K562 (cell line): ENCODE measurements around the gene AZU1. TPM values are rescaled to one million over a fixed set of nuclear protein-coding genes. Genes with fewer than 3 reads are reported as not detected.

Experiments
- ATAC-seq: fragments of 200-7000 bp; cut with Tn5 transposase; 3 replicates; pipeline ENCODE4 v1.9.1; 2020; ENCODE audit warnings: moderate library complexity
- BruUV-seq: library from RNA; stranded (reverse); fragments of 400-500 nt; replicated peaks from 2 replicates; lab custom pipeline; 2021; lab: Mats Ljungman, UMichigan
- CTCF ChIA-PET: fragments of 300-600 bp; formaldehyde crosslinking; extraction: SDS; loops from one replicate; lab custom pipeline; 2021; ENCODE audit warnings: low intra/inter-chr PET ratio; lab: Yijun Ruan, JAX
- POLR2A ChIA-PET: fragments of 300-600, 350-650 bp; sonication (Branson Sonifier 250); formaldehyde crosslinking; extraction: SDS; loops from one replicate; lab custom pipeline; 2021; ENCODE audit warnings: antibody characterized with exemption, inconsistent platforms; lab: Yijun Ruan, JAX
- DNase-seq, 4 experiments: peaks; one replicate each; pipeline versions ENCODE4 v3.0.0 to v3.0.0-alpha.2; 2011 to 2018; ENCODE audit warnings: low spot score in 3 of 4, mixed read lengths in 3 of 4; ENCODE audit errors: extremely low read depth in 1 of 4
- FAIRE-seq: peaks from 2 replicates; lab custom pipeline; 2011; peaks lifted over from hg19 to GRCh38; lab: Jason Lieb, UNC
- H2AFZ ChIP-seq: 2 replicates; pipeline ENCODE4 v1.6.0; 2011; ENCODE audit warnings: low read depth, low read length, control low read depth, inconsistent platforms
- H3K27ac ChIP-seq: fragments of 200-600 bp; 3 replicates; pipeline ENCODE4 v1.8.0; 2011; ENCODE audit warnings: low read depth, mild to moderate bottlenecking, control low read depth, inconsistent platforms, low read length, moderate library complexity, mixed read lengths; ENCODE audit errors: extremely low read depth
- H3K27me3 ChIP-seq, 2 experiments: fragments of 300-600 bp in 1 of 2; 2 replicates in 1 of 2; 3 replicates in 1 of 2; pipeline versions ENCODE4 v1.6.0 to v1.8.0; 2011; ENCODE audit warnings: inconsistent platforms in 2 of 2, low read length in 2 of 2, mild to moderate bottlenecking in 1 of 2, mixed read lengths in 1 of 2, moderate library complexity in 1 of 2; ENCODE audit not compliant: control insufficient read depth in 2 of 2, insufficient read depth in 2 of 2
- H3K36me3 ChIP-seq: fragments of 300-600 bp; 3 replicates; pipeline ENCODE4 v1.8.0; 2011; ENCODE audit warnings: mild to moderate bottlenecking, low read length, inconsistent platforms; ENCODE audit not compliant: control insufficient read depth, insufficient read depth
- H3K4me1 ChIP-seq, 2 experiments: fragments of 200-600 bp in 1 of 2; replicated peaks in 1 of 2; 2 replicates in 1 of 2; 3 replicates in 1 of 2; pipeline versions ENCODE4 v1.5.1 to v1.8.0; 2011; ENCODE audit warnings: inconsistent platforms in 2 of 2, low read length in 2 of 2, mild to moderate bottlenecking in 1 of 2, mixed read lengths in 1 of 2, moderate library complexity in 1 of 2; ENCODE audit not compliant: control insufficient read depth in 2 of 2, insufficient read depth in 2 of 2
- H3K4me2 ChIP-seq: 2 replicates; pipeline ENCODE4 v1.6.1; 2011; ENCODE audit warnings: low read length, control low read depth, inconsistent platforms, mixed read lengths; ENCODE audit not compliant: insufficient read depth
- H3K4me3 ChIP-seq: fragments of 200-600 bp; sonication (generic), shearing (Covaris generic); 2 replicates; pipeline ENCODE4 v1.5.1; 2016; ENCODE audit warnings: control low read depth, inconsistent platforms
- H3K79me2 ChIP-seq: fragments of 200-600 bp; 3 replicates; pipeline ENCODE4 v1.8.0; 2011; ENCODE audit warnings: low read length, inconsistent platforms; ENCODE audit not compliant: control insufficient read depth, insufficient read depth
- H3K9ac ChIP-seq, 2 experiments: 2 replicates each; pipeline versions ENCODE4 v1.6.0 to v1.6.1; 2011; ENCODE audit warnings: low read depth in 2 of 2, low read length in 2 of 2, control low read depth in 1 of 2, inconsistent platforms in 1 of 2, mild to moderate bottlenecking in 1 of 2, mixed read lengths in 1 of 2; ENCODE audit not compliant: insufficient read depth in 1 of 2
- H3K9me1 ChIP-seq: one replicate; pipeline ENCODE4 v1.6.0; 2011; ENCODE audit warnings: inconsistent platforms, mild to moderate bottlenecking, low read length, moderate library complexity; ENCODE audit not compliant: control insufficient read depth, insufficient read depth
- H3K9me3 ChIP-seq: replicated peaks from 2 replicates; pipeline ENCODE4 v1.5.1; 2011; ENCODE audit warnings: low read depth, low read length, inconsistent platforms; ENCODE audit not compliant: control insufficient read depth, insufficient read depth
- H4K20me1 ChIP-seq: replicated peaks from 2 replicates; pipeline ENCODE4 v1.6.1; 2011; ENCODE audit warnings: low read length, inconsistent platforms, mixed read lengths; ENCODE audit not compliant: control insufficient read depth, insufficient read depth
- CHD4 ChIP-seq: fragments of 200-600 bp; sonication (generic); IDR thresholded peaks from 3 replicates; pipeline ENCODE4 v1.6.1; 2012; ENCODE audit warnings: low read depth, mild to moderate bottlenecking, mixed read lengths, low read length, inconsistent platforms; ENCODE audit not compliant: insufficient read depth, insufficient replicate concordance, poor library complexity, severe bottlenecking
- FIP1L1 ChIP-seq: fragments of 200-400 bp; formaldehyde crosslinking; IDR thresholded peaks from 2 replicates; pipeline ENCODE4 v1.6.1; 2018; ENCODE audit warnings: mild to moderate bottlenecking, low read depth, low read length; ENCODE audit not compliant: poor library complexity, severe bottlenecking
- MAZ ChIP-seq, 2 experiments: fragments of 450-650 bp in 1 of 2; sonication (generic) in 1 of 2; formaldehyde crosslinking; IDR thresholded peaks in 1 of 2; conservative IDR thresholded peaks in 1 of 2; 2 replicates each; pipeline versions ENCODE4 v1.4.0 to v1.5.0; 2020; ENCODE audit warnings: mild to moderate bottlenecking in 1 of 2, missing genetic modification reagents in 1 of 2
- MEIS2 ChIP-seq: fragments of 450-650 bp; IDR thresholded peaks from 2 replicates; pipeline ENCODE4 v1.6.1; 2014; ENCODE audit warnings: mild to moderate bottlenecking; ENCODE audit not compliant: partially characterized antibody
- MYNN ChIP-seq, 2 experiments: sonication (generic); formaldehyde crosslinking in 1 of 2; IDR thresholded peaks; 2 replicates each; pipeline versions ENCODE4 v1.5.0 to v1.6.1; 2016 to 2020; ENCODE audit warnings: antibody characterized with exemption in 1 of 2, missing genetic modification reagents in 1 of 2
- PCBP1 ChIP-seq: fragments of 200-400 bp; formaldehyde crosslinking; IDR thresholded peaks from 2 replicates; pipeline ENCODE4 v1.6.1; 2018; ENCODE audit warnings: mild to moderate bottlenecking, low read depth, low read length; ENCODE audit not compliant: poor library complexity, severe bottlenecking
- POLR2G ChIP-seq: fragments of 200-400 bp; formaldehyde crosslinking; IDR thresholded peaks from 2 replicates; pipeline ENCODE4 v1.6.1; 2017; ENCODE audit warnings: low read depth, mild to moderate bottlenecking, antibody characterized with exemption, low read length, moderate library complexity
- SUPT5H ChIP-seq: fragments of 450-650 bp; IDR thresholded peaks from 2 replicates; pipeline ENCODE4 v1.6.1; 2016
- ZFX ChIP-seq: sonication (generic); formaldehyde crosslinking; IDR thresholded peaks from 2 replicates; pipeline ENCODE4 v1.8.0; 2022; ENCODE audit warnings: mild to moderate bottlenecking, missing genetic modification reagents, moderate library complexity
- ZNF586 ChIP-seq: fragments of 450-650 bp; formaldehyde crosslinking; conservative IDR thresholded peaks from 2 replicates; pipeline ENCODE4 v1.4.0; 2020; ENCODE audit warnings: mild to moderate bottlenecking, moderate library complexity
- WGBS: fragments of 100-300 bp; shearing (Covaris generic); methylation state at CpG from one replicate; pipeline ENCODE4 v1.1.6; 2016; ENCODE audit warnings: low coverage, mixed read lengths; ENCODE audit not compliant: insufficient coverage; ENCODE audit errors: missing lambda C conversion rate; 5-methylcytosine and 5-hydroxymethylcytosine counted together
- in situ Hi-C: fragments of 300-500 bp; cut with MboI; formaldehyde crosslinking; loops from 4 replicates; pipeline ENCODE4 v1.15.0; 2018; ENCODE audit warnings: inconsistent platforms, mixed read lengths
- intact Hi-C: fragments of 100-400 bp; cut with micrococcal nuclease; formaldehyde crosslinking; loops from 2 replicates; pipeline ENCODE4 v1.14.2; 2022
- polyA plus RNA-seq, 8 experiments: library from polyadenylated mRNA; depleted of rRNA in 4 of 8; stranded (reverse) in 5 of 8; unstranded in 3 of 8; fragments of >200 nt; fragmentation: Nextera tagmentation in 2 of 8; fragmentation: Illumina TruSeq in 1 of 8; extraction: Ambion mirVana in 2 of 8; extraction: Trizol in 1 of 8; gene quantifications; 2 replicates each; pipeline versions ENCODE4 v1.2.1 to v1.2.3, GENCODE V29; 2011 to 2014; ENCODE audit warnings: inconsistent platforms in 1 of 8, missing spikeins in 1 of 8
- total RNA-seq, 7 experiments: library from RNA; depleted of rRNA in 6 of 7; stranded (reverse); fragments of >200 nt in 6 of 7; fragmentation: Illumina TruSeq in 2 of 7; extraction: Trizol in 2 of 7; gene quantifications; 2 replicates each; pipeline versions ENCODE4 v1.2.1 to v1.2.3, GENCODE V29; 2011 to 2021; ENCODE audit warnings: low replicate concordance in 1 of 7
- TF ChIP-seq, protein P1 (sequence below): sonication (generic); formaldehyde crosslinking; IDR thresholded peaks from 2 replicates; pipeline ENCODE4 v1.8.0; 2022; ENCODE audit warnings: mild to moderate bottlenecking, missing genetic modification reagents
- TF ChIP-seq, protein P2 (sequence below), 2 experiments: fragments of 450-650 bp; IDR thresholded peaks; 2 replicates each; pipeline ENCODE4 v1.6.1; 2016

The AZU1 gene
- total and polyA plus RNA-seq, 9 of the 15 experiments (the other 6 are each of a cell fraction or from before 2014, with no cell fraction given): 0.29 to 1.9 (median 0.59) TPM; not detected in 3

- no peaks in the 10 kb centered on the region for H3K9me1 ChIP-seq
- POLR2A ChIA-PET: interaction anchor here (2.0 kb wide), 1 partner anchor 36 kb away, joined by 7 read pairs; no protein-coding TSS in a partner anchor
- H3K4me3 ChIP-seq: no peak overlapping the region
- peak overlapping the region; percentile 66; the same call in 1 of the 3 replicates for H3K27ac ChIP-seq
- H3K9ac ChIP-seq: 0 out of 4 replicates have a peak overlapping the region, but pooled peaks of 1 of the 2 experiments have one; percentile 36
- WGBS: 85% methylated on average over 18 of the region's 33 CpGs
- no peak overlapping the region for H2AFZ ChIP-seq
- no peaks in the 10 kb centered on the region for H3K27me3 ChIP-seq
- in situ Hi-C loops (no loop called here), intact Hi-C loops (no loop called here)
- peaks cover 79% of the 10 kb centered on the region; the same call in 2 of the 3 replicates for H3K36me3 ChIP-seq
- ATAC-seq (0 out of 3 replicates have a peak, but pooled peaks have one; percentile 10), DNase-seq (peak; percentile 42 to 64 (median 54)), FAIRE-seq (no peak)
- CTCF ChIA-PET: no interaction called here
- no peaks in the 10 kb centered on the region for H3K9me3 ChIP-seq
- BruUV-seq: no TSS peak
- H3K79me2 ChIP-seq: no peaks in the 10 kb centered on the region
- H3K4me1 ChIP-seq: peaks cover 16 to 78% of the 10 kb centered on the region in 2 experiments
- no peak overlapping the region for H3K4me2 ChIP-seq
- TF ChIP-seq, protein P1, sequence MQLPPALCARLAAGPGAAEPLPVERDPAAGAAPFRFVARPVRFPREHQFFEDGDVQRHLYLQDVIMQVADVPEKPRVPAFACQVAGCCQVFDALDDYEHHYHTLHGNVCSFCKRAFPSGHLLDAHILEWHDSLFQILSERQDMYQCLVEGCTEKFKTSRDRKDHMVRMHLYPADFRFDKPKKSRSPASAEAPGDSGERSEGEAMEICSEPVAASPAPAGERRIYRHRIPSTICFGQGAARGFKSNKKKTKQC: peak; percentile 21; the same call in 1 of the 2 replicates
- TF ChIP-seq MEIS2 (no peak), CHD4 (no peak), ZFX (peak; percentile 14; the same call in 1 of the 2 replicates), PCBP1 (peak; percentile 65), MAZ (CRISPR knock-in tag; conservative IDR thresholded peaks at IDR 0.05 in 1 of 2, IDR thresholded peaks at IDR 0.05 in 1 of 2) (peak in 1 of 2 experiments; percentile 44; a peak in 2 of 4 replicates), ZNF586 (CRISPR knock-in tag) (no peak), SUPT5H (peak; percentile 23; the same call in 1 of the 2 replicates), POLR2G (peak; percentile 72; the same call in 1 of the 2 replicates), MYNN (IDR thresholded peaks at IDR 0.05) (peak; percentile 98), MYNN (CRISPR knock-in tag; IDR thresholded peaks at IDR 0.05) (peak; percentile 54; the same call in 1 of the 2 replicates), FIP1L1 (peak; percentile 80)
- TF ChIP-seq, protein P2, sequence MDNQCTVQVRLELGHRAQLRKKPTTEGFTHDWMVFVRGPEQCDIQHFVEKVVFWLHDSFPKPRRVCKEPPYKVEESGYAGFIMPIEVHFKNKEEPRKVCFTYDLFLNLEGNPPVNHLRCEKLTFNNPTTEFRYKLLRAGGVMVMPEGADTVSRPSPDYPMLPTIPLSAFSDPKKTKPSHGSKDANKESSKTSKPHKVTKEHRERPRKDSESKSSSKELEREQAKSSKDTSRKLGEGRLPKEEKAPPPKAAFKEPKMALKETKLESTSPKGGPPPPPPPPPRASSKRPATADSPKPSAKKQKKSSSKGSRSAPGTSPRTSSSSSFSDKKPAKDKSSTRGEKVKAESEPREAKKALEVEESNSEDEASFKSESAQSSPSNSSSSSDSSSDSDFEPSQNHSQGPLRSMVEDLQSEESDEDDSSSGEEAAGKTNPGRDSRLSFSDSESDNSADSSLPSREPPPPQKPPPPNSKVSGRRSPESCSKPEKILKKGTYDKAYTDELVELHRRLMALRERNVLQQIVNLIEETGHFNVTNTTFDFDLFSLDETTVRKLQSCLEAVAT (IDR thresholded peaks at IDR 0.05): 0 out of 4 replicates have a peak, but pooled peaks of 1 of the 2 experiments have one; percentile 23
- H4K20me1 ChIP-seq: no peaks in the 10 kb centered on the region; the same call in 1 of the 2 replicates
Measured at GRCh38 chr19:871446-872265, 44.0 kb downstream of the AZU1 start.
